Mucosa of rectum (tissue), 2 donors: ENCODE measurements around the gene PTPN3.
"Not testable (repeated sequence)": the region's sequence is repeated elsewhere in the genome, so short reads cannot be mapped to it uniquely, and the experiment has no call there.

Experiments
- H3K27ac ChIP-seq, 2 donors: one replicate each; pipeline ENCODE4 v1.7.0; 2013; ENCODE audit warnings: inconsistent platforms in 2 of 2, low read depth in 2 of 2, low read length in 2 of 2
- H3K27me3 ChIP-seq, 2 donors: one replicate each; pipeline ENCODE4 v1.7.0; 2013; ENCODE audit warnings: low read length in 2 of 2; ENCODE audit not compliant: control insufficient read depth in 2 of 2, insufficient read depth in 2 of 2
- H3K36me3 ChIP-seq, 2 donors: one replicate each; pipeline ENCODE4 v1.7.0; 2013; ENCODE audit warnings: low read length in 2 of 2; ENCODE audit not compliant: control insufficient read depth in 2 of 2, insufficient read depth in 2 of 2
- H3K4me1 ChIP-seq, 2 donors: one replicate each; pipeline ENCODE4 v1.7.0; 2013; ENCODE audit warnings: low read length in 2 of 2, mild to moderate bottlenecking in 1 of 2; ENCODE audit not compliant: control insufficient read depth in 2 of 2, insufficient read depth in 2 of 2
- H3K4me3 ChIP-seq, 2 donors: one replicate each; pipeline ENCODE4 v1.7.0; 2013; ENCODE audit warnings: low read length in 2 of 2
- H3K9ac ChIP-seq, 2 donors: one replicate each; pipeline ENCODE4 v1.7.0; 2013; ENCODE audit warnings: low read length in 2 of 2, low read depth in 1 of 2, mild to moderate bottlenecking in 1 of 2
- H3K9me3 ChIP-seq, 2 donors: one replicate each; pipeline ENCODE4 v1.7.0; 2013; ENCODE audit warnings: low read length in 2 of 2; ENCODE audit not compliant: control insufficient read depth in 2 of 2
- donor health status: healthy.
- donor health status: Normal muscosa, but diverticular disease.

The PTPN3 gene, protein sequence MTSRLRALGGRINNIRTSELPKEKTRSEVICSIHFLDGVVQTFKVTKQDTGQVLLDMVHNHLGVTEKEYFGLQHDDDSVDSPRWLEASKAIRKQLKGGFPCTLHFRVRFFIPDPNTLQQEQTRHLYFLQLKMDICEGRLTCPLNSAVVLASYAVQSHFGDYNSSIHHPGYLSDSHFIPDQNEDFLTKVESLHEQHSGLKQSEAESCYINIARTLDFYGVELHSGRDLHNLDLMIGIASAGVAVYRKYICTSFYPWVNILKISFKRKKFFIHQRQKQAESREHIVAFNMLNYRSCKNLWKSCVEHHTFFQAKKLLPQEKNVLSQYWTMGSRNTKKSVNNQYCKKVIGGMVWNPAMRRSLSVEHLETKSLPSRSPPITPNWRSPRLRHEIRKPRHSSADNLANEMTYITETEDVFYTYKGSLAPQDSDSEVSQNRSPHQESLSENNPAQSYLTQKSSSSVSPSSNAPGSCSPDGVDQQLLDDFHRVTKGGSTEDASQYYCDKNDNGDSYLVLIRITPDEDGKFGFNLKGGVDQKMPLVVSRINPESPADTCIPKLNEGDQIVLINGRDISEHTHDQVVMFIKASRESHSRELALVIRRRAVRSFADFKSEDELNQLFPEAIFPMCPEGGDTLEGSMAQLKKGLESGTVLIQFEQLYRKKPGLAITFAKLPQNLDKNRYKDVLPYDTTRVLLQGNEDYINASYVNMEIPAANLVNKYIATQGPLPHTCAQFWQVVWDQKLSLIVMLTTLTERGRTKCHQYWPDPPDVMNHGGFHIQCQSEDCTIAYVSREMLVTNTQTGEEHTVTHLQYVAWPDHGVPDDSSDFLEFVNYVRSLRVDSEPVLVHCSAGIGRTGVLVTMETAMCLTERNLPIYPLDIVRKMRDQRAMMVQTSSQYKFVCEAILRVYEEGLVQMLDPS

GRCh38 chr9:109498195-109499092 is at the start of gene PTPN3:
PTPN3 (minus strand) TSS chr9:109498307; CDS start chr9:109463434, 34,873 bp downstream.
- Histone ChIP-seq H3K27me3 (peaks cover 0 to 18% of the 10 kb centered on the region in 2 donors), H3K36me3 (peaks cover 0 to 3% of the 10 kb centered on the region in 2 donors), H3K4me1 (peaks cover 9 to 27% of the 10 kb centered on the region in 2 donors), H3K9me3 (no peaks in the 10 kb centered on the region), H3K4me3 (peak within 1 kb of the TSS; percentile 57 to 78), H3K27ac (peak within 1 kb of the TSS; percentile 64 to 80), H3K9ac (peak within 1 kb of the TSS; percentile 61 to 71)

DNA sequence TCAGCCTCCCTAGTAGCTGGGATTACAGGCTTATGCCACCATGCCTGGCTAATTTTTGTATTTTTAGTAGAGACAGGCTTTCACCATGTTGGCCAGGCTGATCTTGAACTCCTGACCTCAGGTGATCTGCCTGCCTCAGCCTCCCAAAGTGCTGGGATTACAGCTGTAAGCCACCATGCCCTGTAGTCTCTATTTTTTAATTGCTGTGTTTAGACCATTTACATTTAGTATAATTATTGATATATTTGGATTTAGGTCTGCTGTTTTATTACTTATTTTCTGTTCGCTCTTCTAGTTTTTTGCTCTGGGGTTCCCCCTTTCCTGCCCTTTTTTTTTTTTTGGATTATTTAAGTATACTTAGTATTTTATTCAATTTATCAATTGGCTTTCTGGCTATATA is 46.8 kb upstream of the PTPN3 start:
- H3K4me3 ChIP-seq, H3K27ac ChIP-seq, H3K36me3 ChIP-seq: not testable (repeated sequence)

DNA sequence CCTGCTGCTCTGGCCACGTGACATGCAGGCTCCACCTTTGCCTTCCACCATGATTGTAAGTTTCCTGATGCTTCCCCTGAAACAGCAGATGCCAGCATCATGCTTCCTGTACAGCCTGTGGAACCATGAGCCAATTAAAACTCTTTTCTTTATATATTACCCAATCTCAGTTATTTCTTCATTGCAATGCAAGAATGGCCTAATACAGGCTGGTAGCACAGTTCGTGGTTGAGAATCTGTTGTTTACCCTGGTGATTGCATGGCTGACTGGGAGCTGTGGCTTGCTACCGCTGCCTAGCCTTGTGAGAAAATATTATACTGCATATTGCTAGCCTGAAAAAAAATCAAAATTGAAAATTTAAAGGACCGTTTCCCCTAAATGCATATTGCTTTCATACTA is 44.8 kb upstream of the PTPN3 start:
- peaks cover 0 to 3% of the 10 kb centered on the region in 2 donors for H3K27me3 ChIP-seq
- no peak overlapping the region for H3K4me3 ChIP-seq
- no peak overlapping the region for H3K9ac ChIP-seq
- no peaks in the 10 kb centered on the region for H3K4me1 ChIP-seq
- H3K9me3 ChIP-seq: no peaks in the 10 kb centered on the region
- H3K36me3 ChIP-seq: no peaks in the 10 kb centered on the region
- no peak overlapping the region for H3K27ac ChIP-seq

More for the DNA sequence above, 46.8 kb upstream of the PTPN3 start:
- not testable (repeated sequence) for H3K9me3 ChIP-seq, H3K9ac ChIP-seq, H3K4me1 ChIP-seq, H3K27me3 ChIP-seq

- Histone ChIP-seq H3K4me1 (no peaks in the 10 kb centered on the region), H3K27me3 (peaks cover 0 to 8% of the 10 kb centered on the region in 2 donors), H3K9me3 (no peaks in the 10 kb centered on the region), H3K9ac (no peak overlapping the region), H3K4me3 (no peak overlapping the region), H3K36me3 (no peaks in the 10 kb centered on the region), H3K27ac (no peak overlapping the region)
Observed at GRCh38 chr9:109538346-109538745, 40.2 kb upstream of the PTPN3 start.

GRCh38 chr9:109537288-109537687 is 39.2 kb upstream of the PTPN3 start:
- Histone ChIP-seq H3K27me3 (peaks cover 0 to 8% of the 10 kb centered on the region in 2 donors), H3K4me1 (no peaks in the 10 kb centered on the region), H3K27ac (no peak overlapping the region)

GRCh38 chr9:109536859-109537258 is 38.8 kb upstream of the PTPN3 start:
- no peak overlapping the region for H3K9ac ChIP-seq
- H3K36me3 ChIP-seq: no peaks in the 10 kb centered on the region
- H3K27ac ChIP-seq: no peak overlapping the region
- H3K4me1 ChIP-seq: no peaks in the 10 kb centered on the region
- no peaks in the 10 kb centered on the region for H3K9me3 ChIP-seq
- H3K4me3 ChIP-seq: no peak overlapping the region
- H3K27me3 ChIP-seq: peaks cover 0 to 8% of the 10 kb centered on the region in 2 donors

More at GRCh38 chr9:109537288-109537687, 39.2 kb upstream of the PTPN3 start:
- no peaks in the 10 kb centered on the region for H3K36me3 ChIP-seq
- H3K9me3 ChIP-seq: no peaks in the 10 kb centered on the region
- H3K4me3 ChIP-seq: no peak overlapping the region
- no peak overlapping the region for H3K9ac ChIP-seq

- H3K27ac ChIP-seq: no peak overlapping the region
- H3K36me3 ChIP-seq: no peaks in the 10 kb centered on the region
- H3K9ac ChIP-seq: no peak overlapping the region
- H3K9me3 ChIP-seq: no peaks in the 10 kb centered on the region
- H3K27me3 ChIP-seq: peaks cover 0 to 8% of the 10 kb centered on the region in 2 donors
- no peak overlapping the region for H3K4me3 ChIP-seq
- no peaks in the 10 kb centered on the region for H3K4me1 ChIP-seq
Observed at GRCh38 chr9:109535365-109535764, 37.3 kb upstream of the PTPN3 start.

- Histone ChIP-seq H3K27ac (no peak overlapping the region), H3K36me3 (no peaks in the 10 kb centered on the region), H3K9ac (no peak overlapping the region), H3K4me1 (no peaks in the 10 kb centered on the region), H3K4me3 (no peak overlapping the region), H3K27me3 (peaks cover 0 to 8% of the 10 kb centered on the region in 2 donors), H3K9me3 (no peaks in the 10 kb centered on the region)
Observed at GRCh38 chr9:109534151-109534550, 36.0 kb upstream of the PTPN3 start.

DNA sequence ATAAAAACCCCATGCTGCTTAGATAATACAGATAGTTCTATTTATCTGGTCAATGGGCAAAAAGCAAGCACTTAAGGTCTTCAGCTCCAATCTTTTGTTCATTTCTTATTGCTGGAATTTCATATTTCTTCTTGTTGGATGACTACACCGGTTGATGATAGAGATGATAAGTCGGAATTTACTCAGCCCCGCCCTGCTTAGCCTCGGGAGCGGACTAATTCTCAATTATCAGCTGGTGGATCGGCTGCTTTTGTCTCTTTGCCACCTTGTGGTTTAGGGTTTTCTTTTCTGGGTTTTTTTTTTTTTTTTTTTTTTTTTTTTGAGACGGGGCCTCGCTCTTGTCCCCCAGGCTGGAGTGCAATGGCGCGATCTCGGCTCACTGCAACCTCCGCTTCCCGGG is 34.5 kb upstream of the PTPN3 start:
- H3K27ac ChIP-seq, H3K36me3 ChIP-seq, H3K9ac ChIP-seq, H3K27me3 ChIP-seq, H3K9me3 ChIP-seq, H3K4me3 ChIP-seq, H3K4me1 ChIP-seq: not testable (repeated sequence)
